Mesenchymal stem cell (in vitro differentiated cells and primary cell): ENCODE data around the gene CXCL8.
"Not testable (repeated sequence)": the region's sequence is repeated elsewhere in the genome, so short reads cannot be mapped to it uniquely, and the experiment has no call there.

Experiments used
- DNase-seq: peaks from one replicate; pipeline ENCODE4 v3.0.0-alpha.2; 2013
- H2AFZ ChIP-seq: one replicate; pipeline ENCODE4 v1.6.1; 2013; ENCODE audit warnings: low read depth, mild to moderate bottlenecking, control low read depth, inconsistent platforms, low read length, moderate library complexity
- H2AK5ac ChIP-seq: 2 replicates; pipeline ENCODE4 v1.6.1; 2013; ENCODE audit warnings: low read length, moderate library complexity, mild to moderate bottlenecking, inconsistent platforms; ENCODE audit not compliant: severe bottlenecking
- H2BK120ac ChIP-seq: one replicate; pipeline ENCODE4 v1.6.1; 2013; ENCODE audit warnings: low read depth, mild to moderate bottlenecking, inconsistent platforms, low read length, moderate library complexity
- H2BK12ac ChIP-seq, 2 experiments: one replicate each; pipeline ENCODE4 v1.6.1; 2013; ENCODE audit warnings: inconsistent platforms in 2 of 2, low read length in 2 of 2, mild to moderate bottlenecking in 2 of 2, moderate library complexity in 2 of 2, control low read depth in 1 of 2
- H2BK15ac ChIP-seq: one replicate; pipeline ENCODE4 v1.6.1; 2013; ENCODE audit warnings: mild to moderate bottlenecking, low read depth, inconsistent platforms; ENCODE audit not compliant: poor library complexity, severe bottlenecking
- H2BK5ac ChIP-seq: 2 replicates; pipeline ENCODE4 v1.6.1; 2013; ENCODE audit warnings: low read depth, mild to moderate bottlenecking, low read length, control low read depth, inconsistent platforms; ENCODE audit not compliant: poor library complexity, severe bottlenecking
- H3K14ac ChIP-seq, 2 experiments: one replicate each; pipeline ENCODE4 v1.6.1; 2013; ENCODE audit warnings: inconsistent platforms in 2 of 2, low read length in 2 of 2, control low read depth in 1 of 2, mild to moderate bottlenecking in 1 of 2, moderate library complexity in 1 of 2
- H3K18ac ChIP-seq, 2 experiments: one replicate each; pipeline ENCODE4 v1.6.1; 2013; ENCODE audit warnings: inconsistent platforms in 2 of 2, low read length in 2 of 2, control low read depth in 1 of 2, low read depth in 1 of 2, mild to moderate bottlenecking in 1 of 2
- H3K23ac ChIP-seq, 2 experiments: one replicate each; pipeline ENCODE4 v1.6.1; 2013; ENCODE audit warnings: inconsistent platforms in 2 of 2, low read length in 2 of 2, mild to moderate bottlenecking in 2 of 2, moderate library complexity in 2 of 2, control low read depth in 1 of 2
- H3K27ac ChIP-seq: 2 replicates; pipeline ENCODE4 v1.5.1; 2013; ENCODE audit warnings: mild to moderate bottlenecking, moderate library complexity, low read length, control low read depth, inconsistent platforms; ENCODE audit not compliant: poor library complexity, severe bottlenecking
- H3K27me3 ChIP-seq, 2 experiments: 2 replicates each; pipeline versions ENCODE4 v1.6.1 to v1.7.0; 2013; ENCODE audit warnings: low read length in 2 of 2, mild to moderate bottlenecking in 2 of 2, moderate library complexity in 2 of 2, control low read depth in 1 of 2, inconsistent platforms in 1 of 2; ENCODE audit not compliant: control insufficient read depth in 1 of 2, insufficient read depth in 1 of 2
- H3K36me3 ChIP-seq, 2 experiments: 2 replicates each; pipeline versions ENCODE4 v1.6.1 to v1.7.0; 2013; ENCODE audit warnings: low read length in 2 of 2, control low read depth in 1 of 2, inconsistent platforms in 1 of 2, low read depth in 1 of 2, mild to moderate bottlenecking in 1 of 2; ENCODE audit not compliant: insufficient read depth in 2 of 2, control insufficient read depth in 1 of 2
- H3K4ac ChIP-seq, 2 experiments: one replicate each; pipeline ENCODE4 v1.6.1; 2013; ENCODE audit warnings: inconsistent platforms in 2 of 2, low read length in 2 of 2, mild to moderate bottlenecking in 2 of 2, moderate library complexity in 2 of 2, control low read depth in 1 of 2, low read depth in 1 of 2
- H3K4me1 ChIP-seq: 2 replicates; pipeline ENCODE4 v1.6.1; 2013; ENCODE audit warnings: low read depth, low read length, control low read depth; ENCODE audit not compliant: control insufficient read depth, insufficient read depth
- H3K4me2 ChIP-seq: 2 replicates; pipeline ENCODE4 v1.6.1; 2013; ENCODE audit warnings: low read length, mild to moderate bottlenecking, inconsistent platforms; ENCODE audit not compliant: poor library complexity, severe bottlenecking
- H3K4me3 ChIP-seq, 2 experiments: 2 replicates each; pipeline versions ENCODE4 v1.5.1 to v1.7.0; 2013; ENCODE audit warnings: low read length in 2 of 2, mild to moderate bottlenecking in 2 of 2, control low read depth in 1 of 2, low read depth in 1 of 2; ENCODE audit not compliant: insufficient read depth in 1 of 2
- H3K79me1 ChIP-seq: replicated peaks from 2 replicates; pipeline ENCODE4 v1.6.1; 2013; ENCODE audit warnings: mild to moderate bottlenecking, control low read depth, low read length, inconsistent platforms; ENCODE audit not compliant: poor library complexity, severe bottlenecking
- H3K9ac ChIP-seq: 2 replicates; pipeline ENCODE4 v1.7.0; 2013; ENCODE audit warnings: mild to moderate bottlenecking, low read length, moderate library complexity
- H3K9me3 ChIP-seq: 2 replicates; pipeline ENCODE4 v1.7.0; 2013; ENCODE audit warnings: mild to moderate bottlenecking, low read length; ENCODE audit not compliant: control insufficient read depth
- H4K8ac ChIP-seq: one replicate; pipeline ENCODE4 v1.6.1; 2013; ENCODE audit warnings: inconsistent platforms, mild to moderate bottlenecking, low read length, moderate library complexity
- H4K91ac ChIP-seq: one replicate; pipeline ENCODE4 v1.6.1; 2013; ENCODE audit warnings: mild to moderate bottlenecking, low read length, inconsistent platforms
- WGBS: methylation state at CpG from one replicate; pipeline ENCODE4 v1.1.7; 2013; ENCODE audit warnings: mixed read lengths; 5-methylcytosine and 5-hydroxymethylcytosine counted together

Gene CXCL8

GRCh38 chr4:73770917-73771316 lies 30.5 kb downstream of the CXCL8 start:
- Histone ChIP-seq H3K9me3 (no peaks in the 10 kb centered on the region), H2BK120ac (no peak overlapping the region), H2AK5ac (no peak overlapping the region), H2BK5ac (no peak overlapping the region), H3K4ac (no peak overlapping the region), H3K14ac (no peak overlapping the region), H3K4me1 (peaks cover 2% of the 10 kb centered on the region), H2BK12ac (no peak overlapping the region), H3K23ac (no peak overlapping the region), H3K79me1 (no peaks in the 10 kb centered on the region), H3K27ac (no peak overlapping the region), H3K4me2 (no peak overlapping the region), H3K36me3 (no peaks in the 10 kb centered on the region), H3K4me3 (no peak overlapping the region), H3K18ac (peak overlapping the region in 1 of 2 experiments; percentile 18), H3K27me3 (no peaks in the 10 kb centered on the region), H4K8ac (peak overlapping the region; percentile 12), H3K9ac (no peak overlapping the region), H2AFZ (peak overlapping the region; percentile 36), H4K91ac (peak overlapping the region; percentile 49), H2BK15ac (no peak overlapping the region)
- DNase-seq: no peak
- whole genome bisulfite sequencing: 96% methylated on average over 2 of the region's 2 CpGs

GRCh38 chr4:73772363-73772762 lies 32.0 kb downstream of the CXCL8 start:
- Histone ChIP-seq H3K36me3 (no peaks in the 10 kb centered on the region), H2BK12ac (no peak overlapping the region), H4K91ac (no peak overlapping the region), H3K9ac (no peak overlapping the region), H3K9me3 (no peaks in the 10 kb centered on the region), H3K14ac (no peak overlapping the region), H4K8ac (no peak overlapping the region), H3K23ac (no peak overlapping the region), H3K27me3 (no peaks in the 10 kb centered on the region), H3K4me3 (no peak overlapping the region), H2BK120ac (no peak overlapping the region), H3K4me2 (no peak overlapping the region), H2AK5ac (no peak overlapping the region), H3K18ac (no peak overlapping the region), H3K4me1 (peaks cover 2% of the 10 kb centered on the region), H3K27ac (no peak overlapping the region), H2BK5ac (no peak overlapping the region), H2AFZ (no peak overlapping the region), H2BK15ac (no peak overlapping the region), H3K79me1 (no peaks in the 10 kb centered on the region), H3K4ac (no peak overlapping the region)
- no peak for DNase-seq
- WGBS: no CpG with 5 or more reads among the region's 1 CpG

- not testable (repeated sequence) for H3K4me3 ChIP-seq, H2AFZ ChIP-seq, H3K23ac ChIP-seq, H3K4me1 ChIP-seq, H4K8ac ChIP-seq, H3K27me3 ChIP-seq, H3K36me3 ChIP-seq, H3K14ac ChIP-seq, H3K79me1 ChIP-seq, H4K91ac ChIP-seq, DNase-seq, H3K9ac ChIP-seq, H3K9me3 ChIP-seq, H2BK5ac ChIP-seq, H2BK15ac ChIP-seq, H3K4me2 ChIP-seq, H2AK5ac ChIP-seq, H2BK120ac ChIP-seq, H3K27ac ChIP-seq, H2BK12ac ChIP-seq, H3K4ac ChIP-seq, H3K18ac ChIP-seq
- WGBS: no CpG with 5 or more reads among the region's 4 CpGs
Measured at GRCh38 chr4:73774406-73774805, 34.0 kb downstream of the CXCL8 start.

- no peak overlapping the region for H3K4ac ChIP-seq
- no peaks in the 10 kb centered on the region for H3K27me3 ChIP-seq
- H2BK120ac ChIP-seq: no peak overlapping the region
- no peak overlapping the region for H2AFZ ChIP-seq
- no peak overlapping the region for H3K9ac ChIP-seq
- H2BK12ac ChIP-seq: no peak overlapping the region
- no peak overlapping the region for H3K27ac ChIP-seq
- no peak overlapping the region for H3K18ac ChIP-seq
- H4K8ac ChIP-seq: no peak overlapping the region
- H2BK15ac ChIP-seq: no peak overlapping the region
- no peak overlapping the region for H4K91ac ChIP-seq
- H3K23ac ChIP-seq: no peak overlapping the region
- no peak overlapping the region for H3K14ac ChIP-seq
- DNase-seq: peak; percentile 51
- no peaks in the 10 kb centered on the region for H3K36me3 ChIP-seq
- no peaks in the 10 kb centered on the region for H3K9me3 ChIP-seq
- no peak overlapping the region for H3K4me3 ChIP-seq
- no peaks in the 10 kb centered on the region for H3K4me1 ChIP-seq
- no peak overlapping the region for H3K4me2 ChIP-seq
- H2BK5ac ChIP-seq: no peak overlapping the region
- 84% methylated on average over 1 of the region's 2 CpGs for WGBS
- no peak overlapping the region for H2AK5ac ChIP-seq
- H3K79me1 ChIP-seq: no peaks in the 10 kb centered on the region
Measured at GRCh38 chr4:73776321-73776729, 36.0 kb downstream of the CXCL8 start.
